Measurements from ENCODE around the gene DRC1.

DNA sequence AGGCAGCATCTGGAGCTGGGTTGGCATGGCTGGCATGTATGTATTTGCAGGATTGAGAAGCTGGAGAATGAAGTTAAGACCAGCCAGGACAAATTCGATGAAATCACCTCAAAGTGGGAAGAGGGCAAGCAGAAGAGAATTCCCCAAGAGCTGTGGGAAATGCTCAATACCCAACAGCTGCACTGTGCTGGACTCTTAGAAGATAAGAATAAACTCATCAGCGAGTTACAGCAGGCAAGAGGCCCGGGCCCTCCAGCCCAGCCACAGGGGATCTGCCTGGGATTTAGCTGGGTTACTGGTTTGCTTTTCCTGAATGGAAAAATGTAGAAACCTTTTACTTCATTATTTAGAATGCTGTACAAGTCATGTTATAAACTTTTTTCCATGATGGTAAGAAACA, 22.5 kb downstream of the DRC1 start:
- TF ChIP-seq, protein P1, sequence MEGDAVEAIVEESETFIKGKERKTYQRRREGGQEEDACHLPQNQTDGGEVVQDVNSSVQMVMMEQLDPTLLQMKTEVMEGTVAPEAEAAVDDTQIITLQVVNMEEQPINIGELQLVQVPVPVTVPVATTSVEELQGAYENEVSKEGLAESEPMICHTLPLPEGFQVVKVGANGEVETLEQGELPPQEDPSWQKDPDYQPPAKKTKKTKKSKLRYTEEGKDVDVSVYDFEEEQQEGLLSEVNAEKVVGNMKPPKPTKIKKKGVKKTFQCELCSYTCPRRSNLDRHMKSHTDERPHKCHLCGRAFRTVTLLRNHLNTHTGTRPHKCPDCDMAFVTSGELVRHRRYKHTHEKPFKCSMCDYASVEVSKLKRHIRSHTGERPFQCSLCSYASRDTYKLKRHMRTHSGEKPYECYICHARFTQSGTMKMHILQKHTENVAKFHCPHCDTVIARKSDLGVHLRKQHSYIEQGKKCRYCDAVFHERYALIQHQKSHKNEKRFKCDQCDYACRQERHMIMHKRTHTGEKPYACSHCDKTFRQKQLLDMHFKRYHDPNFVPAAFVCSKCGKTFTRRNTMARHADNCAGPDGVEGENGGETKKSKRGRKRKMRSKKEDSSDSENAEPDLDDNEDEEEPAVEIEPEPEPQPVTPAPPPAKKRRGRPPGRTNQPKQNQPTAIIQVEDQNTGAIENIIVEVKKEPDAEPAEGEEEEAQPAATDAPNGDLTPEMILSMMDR (IDR thresholded peaks at IDR 0.05): no peak
- TF ChIP-seq POLR2A (IDR thresholded peaks at IDR 0.05): no peak

All from lower leg skin (tissue), 3 donors.